CD4-positive, alpha-beta T cell treated with Interleukin-17A for 4 hours (primary cell): Measurements from ENCODE around the gene CRYBB3.
"Not testable (repeated sequence)": the region's sequence is repeated elsewhere in the genome, so short reads cannot be mapped to it uniquely, and the experiment has no call there.

Experiments
- DNase-seq: peaks from one replicate; pipeline ENCODE4 v3.0.0-alpha.2; 2020; ENCODE audit warnings: mixed read lengths

The CRYBB3 gene

DNA sequence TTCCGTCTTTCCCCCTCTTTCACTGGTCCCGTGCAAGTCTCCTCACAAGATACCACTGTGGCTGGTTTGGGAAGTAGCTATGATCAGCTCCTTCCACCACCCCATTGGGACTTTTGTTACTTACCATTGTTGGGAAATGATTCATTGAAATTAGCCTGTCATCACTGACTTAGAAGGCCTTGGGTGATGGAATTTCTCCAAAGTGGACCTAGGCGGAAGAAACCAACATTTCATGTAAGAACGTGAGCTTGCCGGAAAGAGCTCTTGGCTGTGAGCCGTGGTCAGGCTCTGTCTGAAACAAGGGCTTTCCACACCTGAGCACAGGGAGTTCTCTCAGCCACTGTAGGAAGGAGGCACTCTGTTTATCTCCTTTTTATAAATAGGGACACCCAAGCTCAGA, 23.5 kb upstream of the CRYBB3 start:
- no peak for DNase-seq

DNA sequence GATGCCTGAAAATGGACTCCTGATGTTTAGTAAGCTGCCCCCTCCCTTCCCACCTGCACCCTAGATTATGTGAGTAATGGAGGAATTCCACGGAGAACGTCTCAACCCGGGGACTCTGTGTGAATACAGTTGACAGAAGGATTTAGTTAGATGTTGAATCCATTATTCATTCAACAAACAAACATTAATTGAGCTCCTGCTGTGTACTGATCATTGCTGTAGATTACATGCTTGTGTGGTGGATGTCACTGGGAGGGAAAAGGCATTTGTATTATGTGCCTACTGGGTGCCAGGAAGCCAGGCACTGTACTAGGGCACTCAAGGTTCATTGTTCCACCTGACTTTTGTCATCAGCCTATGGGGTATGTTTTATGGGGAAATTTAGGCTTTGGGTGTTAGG, 22.9 kb upstream of the CRYBB3 start:
- DNase-seq: no peak

DNA sequence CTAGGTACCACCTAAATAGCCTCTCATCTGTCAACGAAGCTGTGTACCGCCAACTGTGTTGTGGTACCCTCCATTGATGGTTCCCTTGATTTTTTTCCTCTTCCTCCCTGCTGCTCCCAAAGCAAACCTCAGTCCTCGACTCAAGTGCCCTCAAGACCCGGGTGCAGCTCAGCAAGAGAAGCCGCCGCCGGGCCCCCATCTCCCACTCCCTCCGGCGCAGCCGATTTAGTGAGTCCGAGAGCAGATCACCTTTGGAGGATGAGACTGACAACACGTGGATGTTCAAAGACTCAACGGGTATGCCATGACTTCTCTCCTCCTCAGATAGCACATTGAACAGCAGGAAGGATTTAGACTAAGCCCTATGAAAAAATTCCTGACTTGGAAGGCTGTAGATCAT, 22.4 kb upstream of the CRYBB3 start:
- no peak for DNase-seq

DNA sequence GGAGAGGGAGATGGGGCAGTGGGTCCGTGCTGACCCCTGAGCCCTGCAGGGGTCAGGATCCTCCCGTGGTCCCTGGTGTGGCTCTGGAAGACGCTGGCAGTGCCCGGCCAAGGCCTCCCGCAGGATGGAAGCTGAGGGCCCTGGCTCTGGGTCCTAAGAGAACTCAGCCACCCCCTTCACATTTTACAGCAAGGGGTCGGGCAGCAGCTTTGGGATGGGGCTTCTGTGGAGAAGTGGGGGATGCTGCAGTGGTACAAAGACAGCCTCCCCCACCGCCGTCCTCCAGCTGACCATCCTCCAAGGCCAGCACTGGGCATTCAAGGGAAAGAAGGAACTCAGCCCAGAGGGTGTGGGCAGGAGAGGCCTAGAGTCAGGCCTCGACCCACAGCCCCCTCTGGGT, 21.8 kb upstream of the CRYBB3 start:
- DNase-seq: no peak

DNA sequence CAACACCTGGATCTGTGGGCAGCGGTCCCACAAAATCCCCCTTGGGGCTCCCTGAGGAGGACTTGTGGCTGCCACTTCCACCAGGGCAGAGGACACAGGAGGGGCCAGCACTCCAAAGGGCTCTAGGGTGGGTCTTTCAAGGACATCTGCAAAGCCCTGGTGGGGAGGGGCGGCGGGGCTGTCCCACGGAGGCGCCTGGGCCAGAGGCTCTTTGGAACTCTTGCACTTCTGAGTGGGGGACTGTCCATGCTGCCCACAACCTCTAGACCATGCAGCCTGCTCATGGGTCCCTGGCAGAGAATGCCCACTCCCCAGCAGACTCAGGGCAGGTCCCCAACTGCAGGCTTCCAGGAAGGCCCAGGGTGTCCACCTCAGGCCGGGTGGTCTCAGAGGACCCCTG, 21.3 kb upstream of the CRYBB3 start:
- DNase-seq: not testable (repeated sequence)

DNA sequence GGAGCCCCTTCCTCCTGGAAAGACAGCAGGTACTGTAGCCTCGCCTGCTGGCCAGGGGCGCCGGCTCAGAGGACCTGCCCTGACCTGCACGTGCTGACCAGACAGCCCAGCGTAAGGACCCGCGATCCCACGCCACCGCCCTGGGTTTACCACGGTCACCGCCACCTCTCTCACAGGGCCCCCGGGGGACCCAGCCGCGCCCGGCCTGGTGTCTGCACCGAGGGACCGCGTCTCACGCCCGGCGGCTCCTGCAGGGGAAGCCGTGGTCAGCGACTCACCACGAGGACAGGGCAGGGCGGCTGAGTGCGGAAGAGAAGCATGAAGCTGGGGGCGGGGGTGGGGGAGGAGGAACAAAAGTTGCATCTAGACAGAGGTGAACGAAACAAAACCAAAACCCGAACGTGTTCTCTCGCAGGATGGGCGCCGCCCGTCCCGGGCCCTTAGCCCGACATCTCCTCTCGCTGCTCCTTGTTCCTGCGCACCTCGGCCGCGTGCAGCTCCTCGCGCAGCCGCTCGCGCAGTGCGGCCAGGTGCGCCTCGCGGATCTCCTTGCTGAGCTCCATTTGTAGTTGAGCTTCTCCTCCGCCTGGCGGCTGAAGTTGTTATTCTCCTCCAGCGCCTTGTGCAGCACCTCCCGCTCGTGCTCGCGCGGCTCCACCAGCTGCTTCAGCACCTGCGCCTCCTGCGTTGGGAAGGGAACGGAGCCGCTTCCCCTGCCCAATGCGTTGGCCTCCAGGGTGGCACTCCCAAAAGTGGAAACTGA, 20.6 kb upstream of the CRYBB3 start:
- DNase-seq: not testable (repeated sequence)

DNA sequence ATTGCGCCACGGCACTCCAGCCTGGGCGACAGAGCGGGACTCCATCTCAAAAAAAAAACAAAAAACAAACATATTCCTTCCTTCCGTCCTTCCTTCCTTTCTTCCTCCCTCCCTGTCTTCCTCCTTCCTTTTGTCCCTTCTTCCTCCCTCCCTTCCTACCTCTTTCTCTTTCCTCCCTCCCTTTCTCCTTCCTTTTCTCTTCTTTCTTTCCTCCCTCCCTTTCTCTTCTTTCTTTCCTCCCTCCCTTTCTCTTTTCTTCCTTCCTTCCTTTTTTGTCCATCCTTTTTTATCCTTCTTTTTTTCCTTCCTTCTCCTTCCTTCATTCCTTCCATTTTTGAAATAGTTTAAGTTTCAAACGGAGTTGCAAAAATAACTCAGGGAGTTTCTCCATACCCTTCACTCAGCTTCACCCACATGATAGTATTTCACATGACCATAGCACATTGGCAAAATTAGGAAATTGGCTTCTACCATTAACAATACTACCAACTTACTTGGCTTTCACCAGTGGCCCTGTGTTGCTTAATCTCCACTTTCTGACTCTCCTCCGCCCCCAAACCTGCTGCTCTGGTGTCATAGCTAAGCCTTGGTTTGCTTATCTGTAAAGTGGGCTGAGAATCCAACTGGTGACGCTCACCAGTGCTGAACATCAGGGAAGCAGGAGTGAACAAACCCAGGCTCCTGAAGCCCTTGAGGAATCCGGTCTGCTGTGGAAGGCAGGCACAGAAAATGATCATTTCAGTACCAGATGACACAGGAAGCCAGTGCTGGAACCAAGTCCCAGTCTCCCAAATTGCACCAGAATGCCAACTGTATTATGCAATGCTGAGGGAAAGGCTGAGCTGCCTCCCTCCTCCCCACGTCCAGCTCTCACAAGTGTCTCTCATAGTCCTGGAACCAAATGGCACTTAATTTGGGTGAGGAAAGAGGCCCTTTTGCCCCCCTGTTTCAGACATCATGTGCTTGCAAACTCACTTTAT, 17.2 kb upstream of the CRYBB3 start:
- DNase-seq: no peak

DNA sequence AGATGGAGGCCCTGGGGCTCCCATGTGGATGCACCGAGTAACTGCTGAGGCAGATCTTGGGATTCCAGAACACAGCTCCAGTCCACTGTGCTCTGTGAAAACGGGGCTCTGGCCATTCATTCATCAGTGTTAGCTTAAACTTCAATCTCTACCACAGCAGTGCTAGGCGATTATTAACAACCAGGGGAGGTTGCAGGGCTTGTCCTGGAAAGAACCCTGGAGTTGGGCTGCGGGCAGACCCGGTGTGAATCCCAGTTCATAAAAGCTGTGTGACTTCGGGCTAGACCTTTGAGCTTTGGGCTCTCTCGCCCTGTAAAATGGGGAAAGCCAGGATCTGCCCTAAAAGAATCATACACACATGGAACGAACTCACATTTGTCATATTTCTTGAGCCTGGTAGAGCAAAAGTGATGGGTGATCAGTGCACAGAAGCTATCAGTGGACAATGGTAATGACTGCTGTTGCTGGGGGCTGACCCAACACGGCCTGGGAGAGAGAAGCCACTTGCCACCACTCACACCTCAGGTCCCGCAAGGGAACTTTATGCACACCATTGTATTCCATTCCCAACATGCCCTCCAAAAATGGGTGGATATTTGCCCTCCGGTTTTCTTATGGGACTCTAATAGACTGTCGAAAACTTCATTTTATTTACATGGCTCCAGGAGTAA, 15.6 kb upstream of the CRYBB3 start:
- no peak for DNase-seq

DNA sequence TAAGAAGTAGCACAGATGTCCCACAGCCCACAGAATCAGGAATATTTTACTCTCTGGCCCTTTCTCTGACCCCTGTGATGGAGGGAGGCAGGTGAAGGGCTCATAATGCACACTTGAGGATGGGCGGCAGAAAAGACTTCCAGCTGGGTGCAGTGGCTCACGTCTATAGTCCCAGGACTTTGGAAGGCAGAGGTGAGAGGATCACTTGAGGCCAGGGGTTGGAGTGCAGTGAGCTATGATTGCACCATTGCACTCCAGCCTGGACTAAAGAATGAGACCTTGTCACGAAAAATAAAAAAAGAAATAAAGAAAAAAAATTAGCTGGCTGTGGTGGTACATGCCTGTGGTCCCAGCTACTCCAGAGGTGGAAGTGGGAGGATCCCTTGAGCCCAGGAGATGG, 13.5 kb upstream of the CRYBB3 start:
- no peak for DNase-seq

DNA sequence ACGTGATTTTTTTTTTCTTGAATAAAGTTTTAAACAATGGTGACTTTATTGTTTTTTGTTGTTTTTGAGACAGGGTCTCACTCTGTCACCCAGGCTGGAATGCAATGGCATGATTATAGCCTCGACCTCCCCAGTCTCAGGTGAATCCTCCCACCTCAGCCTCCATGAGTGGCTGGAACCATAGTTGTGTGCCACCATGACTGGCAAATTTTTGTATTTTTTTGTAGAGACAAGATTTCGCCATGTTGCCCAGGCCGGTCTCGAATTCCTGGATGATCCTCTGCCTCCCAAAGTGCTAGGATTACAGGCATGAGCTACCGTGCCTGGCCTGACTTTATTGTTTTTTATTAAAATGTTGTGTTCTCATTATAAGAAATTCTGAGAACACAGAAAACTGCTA, 12.2 kb upstream of the CRYBB3 start:
- no peak for DNase-seq

DNA sequence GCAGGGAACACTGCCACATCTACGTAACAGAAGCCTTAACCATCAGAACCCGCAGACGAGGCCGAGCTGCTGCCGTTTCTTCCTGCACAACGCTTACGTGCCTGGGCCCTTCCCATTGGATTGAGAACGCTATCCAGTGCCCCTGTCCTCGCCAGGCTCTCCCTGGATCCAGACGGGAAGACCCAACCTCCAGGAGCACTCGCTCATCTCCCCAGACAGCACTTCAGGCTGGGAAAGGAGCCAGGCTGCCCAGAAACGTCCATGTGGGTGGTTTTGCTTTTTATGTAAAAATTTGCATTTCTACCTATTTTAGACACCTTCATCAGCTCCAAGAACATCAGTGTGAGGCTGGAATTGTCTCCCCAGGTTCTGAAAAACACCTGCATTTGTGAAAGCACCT, 7.3 kb upstream of the CRYBB3 start:
- no peak for DNase-seq

DNA sequence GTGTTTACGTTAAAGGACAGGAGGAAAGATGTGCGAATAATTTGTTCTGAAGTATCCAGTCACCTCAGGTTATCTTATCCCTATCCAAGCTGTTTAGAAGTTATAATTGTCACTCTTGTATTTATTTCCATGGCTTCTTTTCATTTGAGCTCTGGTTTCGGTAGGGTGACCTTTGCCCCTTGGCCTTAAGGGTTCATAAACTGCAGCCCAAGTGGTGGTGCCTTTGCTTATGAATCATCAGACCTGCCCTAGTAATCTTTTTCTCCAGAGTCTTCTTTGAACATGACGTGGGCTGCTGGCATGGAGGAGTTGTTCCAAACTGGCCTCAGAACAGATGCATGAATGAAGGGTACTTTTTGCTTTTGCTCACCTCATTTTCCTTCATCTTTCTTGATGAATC, 6.5 kb upstream of the CRYBB3 start:
- DNase-seq: no peak

DNA sequence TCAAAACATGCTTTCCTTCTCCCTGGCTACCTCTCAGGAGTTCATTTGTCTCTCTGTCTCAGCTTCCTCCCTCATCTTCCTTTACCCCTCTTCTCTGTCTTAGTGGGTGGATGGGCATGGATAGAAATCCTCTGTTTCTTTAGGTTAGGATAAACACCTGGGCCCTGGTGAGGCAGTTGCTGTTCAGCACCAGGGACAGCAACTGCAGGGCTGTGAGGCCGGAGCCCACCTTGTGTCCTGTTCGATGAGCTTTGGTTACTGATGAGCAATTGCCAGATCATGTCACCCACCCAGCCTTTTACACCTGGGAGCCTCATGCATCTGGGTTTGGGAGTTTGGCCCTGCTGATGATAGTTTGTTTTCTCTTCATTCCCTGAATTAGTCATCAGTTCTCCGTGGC, 6.1 kb upstream of the CRYBB3 start:
- no peak for DNase-seq

DNA sequence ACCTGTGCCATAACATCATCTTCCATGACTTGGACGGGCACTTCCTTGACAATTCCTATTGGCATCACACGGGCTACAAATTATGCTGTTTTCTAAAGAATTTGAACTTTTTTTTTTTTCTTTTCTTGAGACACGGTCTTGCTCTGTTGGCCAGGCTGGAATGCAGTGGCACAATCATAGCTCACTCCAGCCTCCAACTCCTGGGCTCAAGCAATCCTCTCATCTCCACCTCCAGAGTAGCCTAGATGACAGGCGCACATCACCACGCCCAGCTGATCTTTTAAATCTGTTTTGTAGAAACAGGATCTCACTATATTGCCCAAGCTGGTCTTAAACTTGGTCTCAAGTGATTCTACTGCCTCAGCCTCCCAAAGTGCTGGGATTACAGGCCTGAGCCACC, 3.3 kb upstream of the CRYBB3 start:
- no peak for DNase-seq

DNA sequence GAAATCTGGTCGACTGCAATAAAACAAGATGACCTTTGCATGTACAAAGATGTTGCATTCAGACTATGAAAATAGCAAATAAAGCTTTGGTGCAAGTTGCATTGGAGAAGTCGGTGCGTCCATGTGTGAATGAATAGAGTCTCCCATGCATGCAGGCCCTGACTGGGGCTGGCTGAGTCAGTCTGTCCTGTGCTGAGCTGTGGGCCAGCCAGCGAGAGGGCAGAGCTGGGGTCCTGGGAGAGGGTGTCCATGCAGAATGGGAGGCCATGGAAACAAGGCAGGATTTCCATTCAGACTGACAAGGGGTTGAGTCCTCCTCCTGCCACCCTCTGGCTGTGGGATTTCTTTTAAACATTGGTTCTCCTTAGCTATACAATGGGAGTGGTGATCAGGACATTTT, 2.3 kb upstream of the CRYBB3 start:
- no peak for DNase-seq

DNA sequence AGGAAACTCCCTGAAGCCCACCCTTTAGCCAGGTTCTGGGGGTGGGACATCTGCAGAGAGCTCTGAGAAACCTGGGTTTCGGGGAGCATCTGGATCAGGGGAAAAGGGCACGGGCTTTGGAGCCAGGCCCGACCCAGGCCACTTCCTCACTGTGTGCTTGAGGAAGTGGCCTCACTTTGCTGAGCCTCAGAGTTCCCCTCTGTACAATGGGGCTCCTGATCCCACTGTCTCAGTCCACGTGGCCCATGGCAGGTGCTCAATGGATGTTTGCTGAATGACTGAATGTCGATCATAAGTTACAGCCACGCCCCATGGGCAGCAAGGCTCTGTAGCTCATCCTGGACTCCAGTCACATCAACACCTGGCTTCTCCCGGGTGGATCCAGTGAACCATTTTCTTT, 1.3 kb downstream of the CRYBB3 start:
- no peak for DNase-seq

DNA sequence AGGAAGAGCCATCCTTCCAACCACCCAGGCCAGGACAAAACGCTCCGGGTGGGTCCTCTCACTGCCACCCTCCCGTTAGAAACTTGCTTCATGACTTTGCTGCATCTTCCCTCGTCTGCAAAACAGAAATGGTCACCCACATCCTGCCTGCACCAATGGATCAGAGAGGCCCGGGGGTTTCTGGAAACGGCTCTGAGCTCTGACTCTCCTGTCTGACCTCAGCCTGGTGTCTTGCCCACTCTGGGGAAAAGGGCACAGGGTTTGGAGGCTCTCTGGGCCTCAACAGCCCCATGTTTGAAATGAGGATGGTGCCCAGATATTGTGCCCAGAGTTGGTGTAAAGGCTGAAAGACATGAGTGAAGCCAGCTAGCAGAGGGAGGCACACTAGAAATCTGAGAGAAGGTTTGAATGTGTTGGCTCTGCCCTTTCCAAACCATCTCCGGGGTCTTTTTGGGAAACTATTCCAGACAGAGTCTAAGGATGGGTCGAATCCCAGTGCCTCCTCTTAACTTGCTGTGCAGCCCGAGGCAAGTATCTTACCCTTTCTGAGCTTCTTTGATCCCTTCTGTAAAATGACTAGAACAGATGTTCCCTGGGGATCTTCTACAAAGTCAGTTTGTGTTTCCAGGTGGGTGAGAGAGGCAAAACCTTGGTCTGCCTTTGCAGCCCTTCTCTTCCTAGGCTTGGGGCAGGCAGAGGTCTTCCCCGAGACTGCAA, 2.1 kb downstream of the CRYBB3 start:
- DNase-seq: no peak

DNA sequence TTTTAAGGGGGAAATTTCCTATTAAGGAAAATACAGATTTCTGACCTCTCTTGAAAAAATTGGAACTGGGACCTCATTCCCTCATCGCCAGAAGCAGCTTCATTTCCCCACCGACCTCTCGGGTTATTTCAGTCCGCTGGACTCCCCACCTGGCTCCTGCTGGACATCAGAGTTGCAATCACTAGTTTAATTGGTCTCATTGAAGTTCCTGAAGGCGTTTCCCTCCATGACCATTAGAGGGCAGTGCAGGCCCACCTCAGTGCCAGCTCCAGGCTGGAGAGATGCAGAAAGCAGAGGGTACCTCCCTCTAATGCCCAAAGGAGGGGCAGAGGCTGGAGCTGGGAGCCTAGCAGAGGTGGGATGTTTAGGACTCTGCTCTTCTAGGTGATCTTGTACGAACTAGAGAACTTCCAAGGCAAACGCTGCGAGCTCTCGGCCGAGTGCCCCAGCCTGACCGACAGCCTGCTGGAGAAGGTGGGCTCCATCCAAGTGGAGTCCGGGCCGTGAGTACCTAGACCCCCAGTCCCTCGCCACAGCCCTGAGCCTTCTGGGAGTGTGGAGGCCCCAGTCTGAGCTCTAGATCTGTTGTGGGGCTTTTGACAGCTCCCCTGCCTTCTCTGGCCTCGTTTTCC, 2.7 kb downstream of the CRYBB3 start:
- DNase-seq: peak; percentile 63

DNA sequence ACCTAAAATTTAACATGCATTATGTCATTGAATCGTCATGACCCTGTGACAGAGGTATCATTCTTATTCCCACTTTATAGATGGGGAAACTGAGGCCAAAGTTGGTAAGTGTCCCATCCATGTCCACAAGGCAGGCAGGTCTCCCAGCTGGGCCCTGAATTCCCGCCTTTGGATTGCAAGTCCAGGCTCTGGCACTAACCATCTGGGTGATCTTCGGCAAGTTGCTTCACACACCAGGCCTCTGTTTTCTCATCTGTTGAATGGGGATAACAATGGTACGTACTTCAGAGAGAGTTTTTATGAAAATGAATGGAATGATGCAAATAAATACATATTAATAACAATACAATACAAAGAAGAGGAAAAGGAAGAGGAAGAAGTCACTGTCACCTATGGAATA, 3.4 kb downstream of the CRYBB3 start:
- DNase-seq: no peak

DNA sequence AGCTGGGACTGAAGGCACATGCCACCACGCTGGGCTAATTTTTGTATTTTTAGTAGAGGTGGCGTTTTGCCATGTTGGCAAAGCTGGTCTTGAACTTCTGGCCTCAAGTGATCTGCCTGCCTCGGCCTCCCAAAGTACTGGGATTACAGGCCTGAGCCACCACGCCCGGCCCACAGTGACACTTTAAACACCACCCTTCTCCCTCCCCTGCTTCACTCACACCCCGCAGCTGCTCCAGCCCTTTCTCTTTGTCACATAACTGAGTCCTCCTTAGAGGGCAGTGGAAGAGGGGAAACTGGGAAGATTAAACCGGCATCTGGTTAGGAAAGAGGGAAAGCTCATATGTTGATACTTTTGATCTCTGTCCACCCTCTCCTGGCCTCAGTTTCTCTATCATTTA, 4.9 kb downstream of the CRYBB3 start:
- not testable (repeated sequence) for DNase-seq

DNA sequence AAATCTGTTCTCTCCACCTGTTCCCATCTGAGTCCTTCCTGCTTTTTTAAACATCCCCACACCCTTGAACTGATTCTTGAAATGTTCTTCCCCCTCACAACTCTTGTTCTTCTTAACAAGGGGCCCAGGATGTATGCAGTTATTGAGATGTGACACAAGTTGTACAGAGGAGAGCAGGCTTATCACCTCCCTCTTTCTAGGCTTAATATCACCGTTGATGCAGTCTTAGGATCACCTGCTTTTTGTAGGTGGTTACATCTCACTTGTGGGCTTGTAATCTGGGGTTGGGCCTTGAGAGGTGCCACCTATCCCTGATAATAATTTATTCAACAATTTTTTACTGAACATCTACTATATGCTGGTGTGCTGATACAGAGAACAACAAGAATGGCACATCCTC, 6.2 kb downstream of the CRYBB3 start:
- no peak for DNase-seq

DNA sequence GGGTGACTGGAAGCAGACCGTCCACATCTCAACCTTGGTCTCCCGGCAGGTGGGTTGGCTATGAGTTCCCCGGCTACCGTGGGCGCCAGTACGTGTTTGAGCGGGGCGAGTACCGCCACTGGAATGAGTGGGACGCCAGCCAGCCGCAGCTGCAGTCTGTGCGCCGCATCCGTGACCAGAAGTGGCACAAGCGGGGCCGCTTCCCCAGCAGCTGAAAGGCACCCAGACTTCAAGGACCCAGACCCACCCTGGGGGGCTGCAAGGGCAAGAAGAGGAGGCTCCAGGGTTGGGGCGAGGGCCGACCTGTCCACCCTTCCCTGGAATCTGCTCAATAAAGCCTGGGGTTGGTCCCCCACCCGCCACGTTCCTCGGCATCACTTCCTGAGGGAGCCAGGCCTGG, 7.3 kb downstream of the CRYBB3 start:
- no peak for DNase-seq
